GM12874 (cell line): Measurements from ENCODE around the gene OR10C1.

Source experiments
- TF ChIP-seq, protein P1 (sequence below): IDR thresholded peaks from 2 replicates; pipeline ENCODE4 v1.5.1; 2011; ENCODE audit warnings: low read depth, mild to moderate bottlenecking, control low read depth, low read length, moderate library complexity; ENCODE audit not compliant: insufficient read depth

OR10C1 gene

DNA sequence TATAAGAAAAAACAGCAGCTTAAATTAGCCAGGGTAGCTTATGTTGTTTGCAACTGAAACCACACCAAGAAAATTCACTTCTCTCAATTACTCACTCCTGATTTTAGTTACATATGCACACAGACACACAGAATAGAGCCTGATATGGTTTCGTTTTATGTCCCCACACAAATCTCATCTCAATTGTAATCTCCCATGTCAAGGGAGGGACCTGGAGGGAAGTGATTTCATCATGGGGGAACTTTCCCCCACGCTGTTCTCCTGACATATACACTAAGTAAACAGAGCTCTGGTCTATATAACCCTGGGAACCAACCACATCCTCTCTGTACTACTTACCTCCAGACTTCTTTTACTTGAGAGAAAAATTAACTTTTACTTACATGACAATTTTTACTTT is 14.5 kb upstream of the OR10C1 start:
- TF ChIP-seq, protein P1, sequence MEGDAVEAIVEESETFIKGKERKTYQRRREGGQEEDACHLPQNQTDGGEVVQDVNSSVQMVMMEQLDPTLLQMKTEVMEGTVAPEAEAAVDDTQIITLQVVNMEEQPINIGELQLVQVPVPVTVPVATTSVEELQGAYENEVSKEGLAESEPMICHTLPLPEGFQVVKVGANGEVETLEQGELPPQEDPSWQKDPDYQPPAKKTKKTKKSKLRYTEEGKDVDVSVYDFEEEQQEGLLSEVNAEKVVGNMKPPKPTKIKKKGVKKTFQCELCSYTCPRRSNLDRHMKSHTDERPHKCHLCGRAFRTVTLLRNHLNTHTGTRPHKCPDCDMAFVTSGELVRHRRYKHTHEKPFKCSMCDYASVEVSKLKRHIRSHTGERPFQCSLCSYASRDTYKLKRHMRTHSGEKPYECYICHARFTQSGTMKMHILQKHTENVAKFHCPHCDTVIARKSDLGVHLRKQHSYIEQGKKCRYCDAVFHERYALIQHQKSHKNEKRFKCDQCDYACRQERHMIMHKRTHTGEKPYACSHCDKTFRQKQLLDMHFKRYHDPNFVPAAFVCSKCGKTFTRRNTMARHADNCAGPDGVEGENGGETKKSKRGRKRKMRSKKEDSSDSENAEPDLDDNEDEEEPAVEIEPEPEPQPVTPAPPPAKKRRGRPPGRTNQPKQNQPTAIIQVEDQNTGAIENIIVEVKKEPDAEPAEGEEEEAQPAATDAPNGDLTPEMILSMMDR, result no peak

DNA sequence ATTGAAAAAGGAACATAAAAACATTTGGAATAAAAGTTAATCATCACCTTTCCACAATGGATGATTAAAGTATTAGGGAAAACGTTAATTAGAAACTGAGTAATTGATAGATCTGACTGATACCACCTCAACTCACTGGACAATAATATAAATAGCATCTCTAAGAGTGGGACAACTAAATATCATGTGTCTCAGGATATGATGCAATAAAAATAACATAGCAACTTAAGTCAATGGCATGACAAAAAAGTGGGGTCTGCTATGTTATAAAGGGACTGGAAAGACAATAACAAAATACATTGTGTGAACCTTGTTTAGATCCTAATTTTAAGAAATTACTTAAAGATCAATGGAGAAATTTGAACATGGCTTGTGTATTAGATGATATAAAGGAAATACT is 14.0 kb upstream of the OR10C1 start:
- TF ChIP-seq, protein P1, result no peak

DNA sequence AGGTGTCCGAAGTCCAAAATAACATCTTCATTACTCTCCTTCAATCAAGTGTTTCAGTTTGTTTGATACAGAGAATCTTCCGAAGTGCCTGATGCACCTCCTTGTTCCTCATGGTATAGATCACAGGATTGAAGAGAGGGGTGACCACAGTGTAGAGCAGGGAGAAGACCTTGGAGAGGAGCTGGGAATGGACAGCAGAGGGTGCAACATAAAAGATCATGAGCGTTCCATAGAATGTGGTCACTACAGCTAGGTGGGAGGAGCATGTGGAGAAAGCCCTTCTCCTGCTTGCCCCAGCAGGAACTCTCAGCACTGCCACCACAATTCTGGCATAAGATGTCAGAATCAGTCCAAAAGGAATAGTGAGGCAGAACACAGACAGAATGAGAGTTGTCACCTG is 12.5 kb upstream of the OR10C1 start:
- TF ChIP-seq, protein P1, result no peak

DNA sequence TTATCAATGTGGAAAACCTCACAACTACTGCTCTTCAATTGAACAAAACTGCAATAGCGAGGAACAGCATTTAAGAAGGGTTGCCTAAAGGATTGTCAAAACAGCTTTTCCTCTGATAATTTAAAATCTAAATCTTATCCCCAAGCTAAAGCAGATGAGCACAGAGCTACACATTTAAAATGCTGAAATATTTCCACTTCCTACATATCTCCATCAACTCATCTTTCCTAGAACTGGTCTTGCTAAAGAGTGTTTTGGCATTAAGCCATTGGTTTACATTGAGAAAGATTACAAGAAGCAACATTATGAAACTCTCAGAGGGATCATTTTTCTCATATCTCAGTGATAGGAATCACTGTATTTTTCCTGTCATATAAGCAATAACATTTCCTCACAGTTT is 3.6 kb downstream of the OR10C1 start:
- TF ChIP-seq, protein P1, result no peak

DNA sequence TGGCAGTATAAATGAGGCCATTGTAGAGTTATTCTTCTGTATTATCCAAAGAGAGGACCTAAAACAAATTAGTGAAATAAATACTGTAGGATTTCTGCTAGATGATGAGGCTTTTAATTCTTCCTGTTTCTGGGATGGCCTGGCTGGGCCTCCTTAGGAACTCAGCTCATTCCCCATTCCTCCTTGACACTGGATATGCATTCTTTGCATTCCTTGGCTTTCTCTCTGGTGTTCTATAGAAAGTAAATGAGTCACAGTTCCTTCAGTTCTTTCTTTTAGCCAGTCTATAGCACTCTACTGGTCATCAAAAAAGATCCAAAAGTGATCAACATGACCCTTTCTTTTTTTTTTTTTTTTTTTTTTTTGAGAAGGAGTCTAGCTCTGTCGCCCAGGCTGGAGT is 8.6 kb downstream of the OR10C1 start:
- TF ChIP-seq, protein P1, result no peak

DNA sequence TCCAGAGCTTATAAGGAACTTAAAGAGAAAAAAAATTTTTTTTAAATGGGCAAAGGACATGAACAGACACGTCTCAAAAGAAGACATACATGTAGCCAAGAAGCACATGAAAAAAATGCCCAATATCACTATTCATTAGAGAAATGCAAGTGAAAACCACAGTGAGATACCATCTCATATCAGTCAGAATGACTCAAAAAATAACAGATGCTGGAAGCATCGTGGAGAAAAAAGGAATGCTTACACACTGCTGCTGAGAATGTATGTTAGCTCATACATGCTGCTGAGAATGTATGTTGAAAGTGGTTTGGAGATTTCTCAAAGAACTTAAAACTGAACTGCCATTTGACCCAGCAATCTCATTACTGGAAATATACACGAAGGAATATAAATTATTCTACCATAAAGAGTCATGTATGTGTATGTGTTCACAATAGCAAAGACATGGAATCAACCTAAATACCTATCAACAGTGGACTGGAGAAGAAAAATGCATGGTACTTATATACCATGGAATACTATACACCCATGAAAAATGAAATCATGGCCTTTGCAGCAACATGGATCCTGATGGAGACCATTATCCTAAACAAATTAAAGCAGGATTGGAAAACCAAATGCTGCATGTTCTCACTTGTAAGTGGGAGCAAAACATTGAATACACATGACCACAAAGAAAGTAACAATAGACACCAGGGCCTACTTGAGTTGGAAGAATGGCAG is 12.5 kb downstream of the OR10C1 start:
- TF ChIP-seq, protein P1, result no peak

DNA sequence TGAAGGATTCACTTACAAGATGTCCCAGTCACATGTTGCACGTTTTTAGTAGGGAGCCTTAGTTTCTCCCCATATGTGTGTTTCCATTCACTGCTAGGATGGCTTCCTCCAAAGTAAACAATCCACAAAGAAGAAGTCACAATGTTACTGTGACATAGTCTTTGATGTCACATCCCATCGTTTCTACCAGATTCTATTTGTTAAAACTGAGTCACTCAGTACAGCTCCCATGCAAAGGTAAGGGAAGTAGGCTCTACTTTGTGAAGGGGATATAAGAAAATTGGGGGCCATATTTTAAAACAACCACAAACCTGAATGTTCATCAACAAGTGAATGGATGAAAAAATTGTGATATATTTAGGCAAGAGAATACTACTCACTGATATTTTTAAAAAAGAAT is 17.9 kb downstream of the OR10C1 start, which contains the start of the genes OR11A1 and OR2H1:
Gene OR11A1, minus strand, starts transcription at position 101 of the 400 bp plus-strand sequence. CDS start 29,430 bp downstream, outside the sequence.
Gene OR2H1, plus strand, starts transcription at position 185 of the 400 bp plus-strand sequence. CDS start 4,615 bp downstream, outside the sequence.
- TF ChIP-seq, protein P1, result no peak
